Panc1 (cell line): ENCODE measurements around the gene SLC15A1. TPM values are rescaled to one million over a fixed set of nuclear protein-coding genes. Genes with fewer than 3 reads are reported as not detected.

Experiments used
- ATAC-seq: fragments of 200-7000 bp; cut with Tn5 transposase; 2 replicates; pipeline ENCODE4 v1.9.1; 2020; ENCODE audit warnings: mild to moderate bottlenecking, moderate library complexity
- BruUV-seq: library from RNA; stranded (reverse); fragments of 400-500 nt; replicated peaks from 2 replicates; lab custom pipeline; 2021; lab: Mats Ljungman, UMichigan
- CTCF ChIA-PET: fragments of 300-600 bp; sonication (Branson Sonifier 250); formaldehyde crosslinking; loops from one replicate; lab custom pipeline; 2022; ENCODE audit warnings: antibody characterized with exemption; lab: Charles Lee
- POLR2A ChIA-PET: fragments of 300-600 bp; sonication (Branson Sonifier 250); formaldehyde crosslinking; loops from one replicate; lab custom pipeline; 2022; ENCODE audit warnings: antibody characterized with exemption; lab: Charles Lee
- DNase-seq: peaks from one replicate; pipeline ENCODE4 v3.0.0-alpha.2; 2010; ENCODE audit warnings: low read depth, low spot score
- H3K27ac ChIP-seq: 2 replicates; pipeline ENCODE4 v1.5.1; 2011; ENCODE audit warnings: mild to moderate bottlenecking, low read length, inconsistent platforms
- H3K27me3 ChIP-seq: fragments of 200-500 bp; sonication (Bioruptor generic); 2 replicates; pipeline ENCODE4 v1.6.0; 2014; ENCODE audit warnings: low read length, inconsistent platforms; ENCODE audit not compliant: control insufficient read depth, insufficient read depth
- H3K36me3 ChIP-seq: fragments of 200-500 bp; sonication (Bioruptor generic); 2 replicates; pipeline ENCODE4 v1.5.1; 2014; ENCODE audit warnings: inconsistent platforms, mild to moderate bottlenecking, low read length, moderate library complexity; ENCODE audit not compliant: control insufficient read depth, insufficient read depth
- H3K4me1 ChIP-seq: 2 replicates; pipeline ENCODE4 v1.5.1; 2011; ENCODE audit warnings: inconsistent platforms, mild to moderate bottlenecking, low read length, moderate library complexity; ENCODE audit not compliant: control insufficient read depth, insufficient read depth
- H3K4me3 ChIP-seq, 2 experiments: 2 replicates each; pipeline ENCODE4 v1.5.1; 2011 to 2012; ENCODE audit warnings: low read depth in 2 of 2, low read length in 2 of 2, mild to moderate bottlenecking in 2 of 2, inconsistent platforms in 1 of 2, moderate library complexity in 1 of 2
- H3K9me3 ChIP-seq: fragments of 200-500 bp; sonication (Bioruptor generic); 2 replicates; pipeline ENCODE4 v1.5.1; 2014; ENCODE audit warnings: low read depth, mild to moderate bottlenecking, inconsistent platforms, low read length, moderate library complexity; ENCODE audit not compliant: control insufficient read depth, insufficient read depth
- CTCF ChIP-seq: fragments of 450-650 bp; IDR thresholded peaks from 2 replicates; pipeline ENCODE4 v1.5.1; 2017; ENCODE audit warnings: mild to moderate bottlenecking
- POLR2AphosphoS5 ChIP-seq: IDR thresholded peaks from 2 replicates; pipeline ENCODE4 v1.6.1; 2012; ENCODE audit warnings: mild to moderate bottlenecking, low read depth, low read length, moderate library complexity
- REST ChIP-seq, 2 experiments: IDR thresholded peaks; 2 replicates each; pipeline ENCODE4 v1.6.1; 2011 to 2012; ENCODE audit warnings: low read depth in 2 of 2, control low read depth in 1 of 2, low read length in 1 of 2, mild to moderate bottlenecking in 1 of 2, moderate library complexity in 1 of 2; ENCODE audit not compliant: insufficient read depth in 1 of 2
- SIN3A ChIP-seq: IDR thresholded peaks from 2 replicates; pipeline ENCODE4 v1.6.1; 2012; ENCODE audit warnings: low read depth, mild to moderate bottlenecking, low read length, moderate library complexity, borderline replicate concordance; ENCODE audit not compliant: insufficient read depth
- TCF7L2 ChIP-seq: IDR thresholded peaks from 2 replicates; pipeline ENCODE4 v1.6.1; 2011; ENCODE audit warnings: mild to moderate bottlenecking, low read depth, low read length, inconsistent platforms
- in situ Hi-C: cut with HindIII; loops from 2 replicates; pipeline ENCODE4 v1.10.0; 2016; ENCODE audit warnings: low sequenced_read_pairs, low pct_unique_long_range_greater_than_20kb
- intact Hi-C: fragments of 100-400 bp; cut with micrococcal nuclease; formaldehyde crosslinking; loops from one replicate; pipeline ENCODE4 v1.10.0; 2022; ENCODE audit not compliant: unreplicated experiment
- total RNA-seq: library from RNA; stranded (reverse); gene quantifications from one replicate; pipeline ENCODE4 v1.2.1, GENCODE V29; 2021; ENCODE audit not compliant: unreplicated experiment

The SLC15A1 gene
- total RNA-seq, 1 experiment from 2014 or later: 0.18 TPM

GRCh38 chr13:98738993-98739392, 13.5 kb downstream of the SLC15A1 start:
- H3K4me3 ChIP-seq: no peak overlapping the region
- no peaks in the 10 kb centered on the region for H3K36me3 ChIP-seq
- CTCF ChIA-PET: no interaction called here
- ATAC-seq (no peak), DNase-seq (no peak)
- no peak overlapping the region for H3K27ac ChIP-seq
- intact Hi-C loops: no loop called here
- TF ChIP-seq TCF7L2: no peak
- no peak for TF ChIP-seq POLR2AphosphoS5
- no peak for TF ChIP-seq CTCF
- TF ChIP-seq REST (IDR thresholded peaks at IDR 0.05; ENCODE audit: insufficient read depth in 1 of 2, low read depth in 2 of 2, low read length in 1 of 2): no peak
- no peak for TF ChIP-seq SIN3A
- H3K4me1 ChIP-seq: no peaks in the 10 kb centered on the region
- H3K9me3 ChIP-seq: no peaks in the 10 kb centered on the region
- POLR2A ChIA-PET: interaction anchor here (0.6 kb wide), 1 partner anchor 34 kb away, joined by 17 read pairs; no protein-coding TSS in a partner anchor
- BruUV-seq: no TSS peak
- no peaks in the 10 kb centered on the region for H3K27me3 ChIP-seq
- in situ Hi-C loops: no loop called here

GRCh38 chr13:98738213-98738612, 14.3 kb downstream of the SLC15A1 start:
- H3K9me3 ChIP-seq: no peaks in the 10 kb centered on the region
- POLR2A ChIA-PET: interaction anchor here (0.6 kb wide), 1 partner anchor 33 kb away, joined by 17 read pairs; no protein-coding TSS in a partner anchor
- intact Hi-C loops (no loop called here), in situ Hi-C loops (no loop called here)
- DNase-seq (no peak), ATAC-seq (no peak)
- H3K27ac ChIP-seq: no peak overlapping the region
- H3K4me1 ChIP-seq: no peaks in the 10 kb centered on the region
- H3K4me3 ChIP-seq: no peak overlapping the region
- H3K27me3 ChIP-seq: no peaks in the 10 kb centered on the region
- CTCF ChIA-PET: no interaction called here
- TF ChIP-seq TCF7L2 (no peak), CTCF (no peak), REST (IDR thresholded peaks at IDR 0.05; ENCODE audit: insufficient read depth in 1 of 2, low read depth in 2 of 2, low read length in 1 of 2) (no peak), SIN3A (no peak), POLR2AphosphoS5 (no peak)
- no peaks in the 10 kb centered on the region for H3K36me3 ChIP-seq
- BruUV-seq: no TSS peak
